A673 (cell line): ENCODE data around the gene RPS18. TPM values are rescaled to one million over a fixed set of nuclear protein-coding genes. Genes with fewer than 3 reads are reported as not detected.
"Not testable (repeated sequence)": the region's sequence is repeated elsewhere in the genome, so short reads cannot be mapped to it uniquely, and the experiment has no call there.

Experiments
- BruUV-seq: library from RNA; stranded (reverse); fragments of 400-500 nt; replicated peaks from 2 replicates; lab custom pipeline; 2021; lab: Mats Ljungman, UMichigan
- CTCF ChIA-PET: fragments of 300-600 bp; sonication (Branson Sonifier 250); formaldehyde crosslinking; loops from one replicate; lab custom pipeline; 2022; ENCODE audit warnings: antibody characterized with exemption; lab: Charles Lee
- POLR2A ChIA-PET: fragments of 300-600 bp; sonication (Branson Sonifier 250); formaldehyde crosslinking; loops from one replicate; lab custom pipeline; 2022; ENCODE audit warnings: antibody characterized with exemption; ENCODE audit not compliant: low non-redundant PET; lab: Charles Lee
- DNase-seq: peaks from one replicate; pipeline ENCODE4 v3.0.0-alpha.2; 2015; ENCODE audit warnings: low spot score
- H3K27ac ChIP-seq: fragments of 200-600 bp; sonication (generic); 2 replicates; pipeline ENCODE4 v1.5.1; 2016; ENCODE audit warnings: mixed run types, low read depth, mild to moderate bottlenecking, mixed read lengths, antibody characterized with exemption, low read length; ENCODE audit not compliant: poor library complexity, severe bottlenecking
- H3K27me3 ChIP-seq: fragments of 200-600 bp; sonication (generic); replicated peaks from 2 replicates; pipeline ENCODE4 v1.6.1; 2017; ENCODE audit warnings: mixed run types, low read depth, mild to moderate bottlenecking, mixed read lengths, antibody characterized with exemption, low read length; ENCODE audit not compliant: insufficient read depth, poor library complexity
- H3K36me3 ChIP-seq: fragments of 200-600 bp; sonication (generic); 2 replicates; pipeline ENCODE4 v1.6.1; 2016; ENCODE audit warnings: mixed run types, mild to moderate bottlenecking, mixed read lengths, antibody characterized with exemption, low read length; ENCODE audit not compliant: insufficient read depth, poor library complexity, severe bottlenecking
- H3K4me1 ChIP-seq: fragments of 200-600 bp; sonication (generic); 2 replicates; pipeline ENCODE4 v1.6.1; 2017; ENCODE audit warnings: mixed run types, mild to moderate bottlenecking, mixed read lengths, antibody characterized with exemption, low read length; ENCODE audit not compliant: insufficient read depth, poor library complexity, severe bottlenecking
- H3K4me3 ChIP-seq: fragments of 200-600 bp; sonication (generic); 2 replicates; pipeline ENCODE4 v1.5.1; 2016; ENCODE audit warnings: low read depth, mixed run types, mild to moderate bottlenecking, mixed read lengths, low read length; ENCODE audit not compliant: poor library complexity, severe bottlenecking
- H3K9me3 ChIP-seq: fragments of 200-600 bp; sonication (generic); 2 replicates; pipeline ENCODE4 v1.6.1; 2016; ENCODE audit warnings: mixed run types, low read depth, mild to moderate bottlenecking, mixed read lengths, antibody characterized with exemption, low read length; ENCODE audit not compliant: poor library complexity, severe bottlenecking
- CTCF ChIP-seq: fragments of 300-800, 200-600 bp; sonication (generic); conservative IDR thresholded peaks from 2 replicates; pipeline ENCODE4 v1.5.1; 2017; ENCODE audit warnings: low read depth, mild to moderate bottlenecking, antibody characterized with exemption, low read length, moderate library complexity, mixed read lengths
- EZH2 ChIP-seq: fragments of 200-600 bp; sonication (generic); IDR thresholded peaks from 2 replicates; pipeline ENCODE4 v1.6.1; 2017; ENCODE audit warnings: borderline replicate concordance, low read depth, mild to moderate bottlenecking, mixed read lengths, antibody characterized with exemption, low read length; ENCODE audit not compliant: poor library complexity, severe bottlenecking
- intact Hi-C: fragments of 100-400 bp; cut with micrococcal nuclease; formaldehyde crosslinking; loops from one replicate; pipeline ENCODE4 v1.10.0; 2022; ENCODE audit not compliant: unreplicated experiment
- total RNA-seq: library from RNA; stranded (reverse); gene quantifications from 2 replicates; pipeline ENCODE4 v1.2.3, GENCODE V29; 2021

Gene RPS18
- total RNA-seq, 1 experiment from 2014 or later: 1,781 TPM

- POLR2A ChIA-PET: no interaction called here
- no TSS peak for BruUV-seq
- H3K9me3 ChIP-seq: no peaks in the 10 kb centered on the region
- intact Hi-C loops: no loop called here
- peak overlapping the region; percentile 99 for H3K27ac ChIP-seq
- no peak for TF ChIP-seq CTCF
- no peak for TF ChIP-seq EZH2
- peaks cover 40% of the 10 kb centered on the region for H3K4me1 ChIP-seq
- H3K4me3 ChIP-seq: peak overlapping the region; percentile 68
- peaks cover 53% of the 10 kb centered on the region for H3K36me3 ChIP-seq
- no peaks in the 10 kb centered on the region for H3K27me3 ChIP-seq
- CTCF ChIA-PET: interaction anchor here (0.6 kb wide), 1 partner anchor 129 kb away, joined by 3 read pairs; no protein-coding TSS in a partner anchor
- no peak for DNase-seq
Measured at GRCh38 chr6:33273924-33274902, 2.3 kb downstream of the RPS18 start.

DNA sequence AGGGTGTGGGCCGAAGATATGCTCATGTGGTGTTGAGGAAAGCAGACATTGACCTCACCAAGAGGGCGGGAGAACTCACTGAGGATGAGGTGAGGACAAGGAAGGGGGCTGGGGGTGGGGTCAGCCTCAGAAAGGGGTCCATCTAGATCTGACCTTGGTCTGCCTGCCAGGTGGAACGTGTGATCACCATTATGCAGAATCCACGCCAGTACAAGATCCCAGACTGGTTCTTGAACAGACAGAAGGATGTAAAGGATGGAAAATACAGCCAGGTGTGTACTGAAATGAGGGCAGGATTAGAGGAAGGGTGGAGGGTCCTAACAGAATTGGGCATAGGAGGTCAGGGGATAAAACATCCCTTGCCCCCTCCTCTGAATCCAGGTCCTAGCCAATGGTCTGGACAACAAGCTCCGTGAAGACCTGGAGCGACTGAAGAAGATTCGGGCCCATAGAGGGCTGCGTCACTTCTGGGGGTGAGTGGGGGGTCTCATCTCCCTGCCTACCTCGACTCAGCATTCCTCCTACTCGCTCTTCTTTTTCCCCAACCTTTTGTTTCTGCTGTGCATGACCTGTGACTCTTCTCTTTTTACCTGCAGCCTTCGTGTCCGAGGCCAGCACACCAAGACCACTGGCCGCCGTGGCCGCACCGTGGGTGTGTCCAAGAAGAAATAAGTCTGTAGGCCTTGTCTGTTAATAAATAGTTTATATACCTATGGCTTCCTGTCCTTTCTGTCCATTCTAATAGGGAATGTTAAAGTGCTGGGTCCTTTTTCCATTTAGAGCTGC is 4.1 kb downstream of the RPS18 start:
- Histone ChIP-seq H3K36me3 (peaks cover 59% of the 10 kb centered on the region), H3K4me1 (peaks cover 40% of the 10 kb centered on the region), H3K27ac (peak overlapping the region; percentile 99), H3K4me3 (peak overlapping the region; percentile 56)
- DNase-seq, BruUV-seq, intact Hi-C loops, H3K27me3 ChIP-seq, POLR2A ChIA-PET, H3K9me3 ChIP-seq: not testable (repeated sequence)
- CTCF ChIA-PET: interaction anchor here (0.6 to 0.8 kb wide), 2 partner anchors 25 to 28 kb away, joined by 3 read pairs; no protein-coding TSS in a partner anchor

DNA sequence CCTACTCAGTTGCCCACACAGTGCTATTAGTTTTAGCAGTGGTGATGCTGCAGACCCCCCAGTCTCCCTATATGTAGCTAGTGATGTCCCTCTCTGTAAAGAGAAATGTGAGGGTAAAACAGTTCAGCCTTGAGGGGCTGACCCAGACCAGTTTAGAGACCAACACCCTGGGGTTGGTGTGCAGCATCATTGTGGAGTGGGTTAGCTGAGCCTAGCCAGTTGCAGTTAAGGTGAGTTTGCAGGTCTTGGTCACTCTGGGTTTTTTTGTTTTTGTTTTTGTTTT is 4.6 kb downstream of the RPS18 start:
- Histone ChIP-seq H3K9me3 (no peaks in the 10 kb centered on the region), H3K4me1 (peaks cover 40% of the 10 kb centered on the region), H3K27me3 (no peaks in the 10 kb centered on the region), H3K27ac (peak overlapping the region; percentile 83), H3K36me3 (peaks cover 59% of the 10 kb centered on the region), H3K4me3 (peak overlapping the region; percentile 56)
- ChIA-PET CTCF (interaction anchor here (0.6 to 0.8 kb wide), 2 partner anchors 28 to 36 kb away, joined by 3 to 4 read pairs; no protein-coding TSS in a partner anchor), POLR2A (no interaction called here)
- no peak for DNase-seq
- no TSS peak for BruUV-seq
- TF ChIP-seq EZH2 (no peak), CTCF (no peak)
- intact Hi-C loops: no loop called here
